ENCODE results near the gene ACER3.

- no peak for TF ChIP-seq CTCF (conservative IDR thresholded peaks at IDR 0.05; ENCODE audit: low read depth in 2 of 2)
- no peak for TF ChIP-seq POLR2AphosphoS5 (IDR thresholded peaks at IDR 0.05; ENCODE audit: low read depth)
- TF ChIP-seq EZH2 (IDR thresholded peaks at IDR 0.05; ENCODE audit: low read depth, unreplicated experiment) = no peak
- no peak for TF ChIP-seq CREB1 (CRISPR knock-in tag; IDR thresholded peaks at IDR 0.05; ENCODE audit: low read depth)
These were observed 211.2 kb downstream of the ACER3 start for GRCh38 chr11:77071671-77072605.
